HG02981 (cell line): ENCODE results near the gene STIP1.

Experiments used
- ATAC-seq: cut with Tn5 transposase; IDR thresholded peaks from one replicate; pipeline ENCODE4 v1.9.1; 2021; ENCODE audit warnings: mild to moderate bottlenecking, moderate library complexity; ENCODE audit not compliant: unreplicated experiment

STIP1 gene

GRCh38 chr11:64249563-64250414 lies 63.8 kb downstream of the STIP1 start:
- no peak for ATAC-seq

- no peak for ATAC-seq
Measured at GRCh38 chr11:64250415-64251015, 64.5 kb downstream of the STIP1 start.

GRCh38 chr11:64251016-64251752 lies 65.2 kb downstream of the STIP1 start, which contains the start of gene PLCB3:
TSS of gene PLCB3 (plus strand) at chr11:64251530. CDS start at chr11:64251650, 120 bp downstream.
- no peak for ATAC-seq

- ATAC-seq, result no peak
Measured at GRCh38 chr11:64251753-64252002, 65.7 kb downstream of the STIP1 start.

- no peak for ATAC-seq
Measured at GRCh38 chr11:64252003-64252872, 66.3 kb downstream of the STIP1 start.

- ATAC-seq, result no peak
Measured at GRCh38 chr11:64253043-64253442, 67.1 kb downstream of the STIP1 start.

- no peak for ATAC-seq
Measured at GRCh38 chr11:64253481-64253880, 67.5 kb downstream of the STIP1 start.
